ENCODE data around the gene KLF15.

Gene KLF15

DNA sequence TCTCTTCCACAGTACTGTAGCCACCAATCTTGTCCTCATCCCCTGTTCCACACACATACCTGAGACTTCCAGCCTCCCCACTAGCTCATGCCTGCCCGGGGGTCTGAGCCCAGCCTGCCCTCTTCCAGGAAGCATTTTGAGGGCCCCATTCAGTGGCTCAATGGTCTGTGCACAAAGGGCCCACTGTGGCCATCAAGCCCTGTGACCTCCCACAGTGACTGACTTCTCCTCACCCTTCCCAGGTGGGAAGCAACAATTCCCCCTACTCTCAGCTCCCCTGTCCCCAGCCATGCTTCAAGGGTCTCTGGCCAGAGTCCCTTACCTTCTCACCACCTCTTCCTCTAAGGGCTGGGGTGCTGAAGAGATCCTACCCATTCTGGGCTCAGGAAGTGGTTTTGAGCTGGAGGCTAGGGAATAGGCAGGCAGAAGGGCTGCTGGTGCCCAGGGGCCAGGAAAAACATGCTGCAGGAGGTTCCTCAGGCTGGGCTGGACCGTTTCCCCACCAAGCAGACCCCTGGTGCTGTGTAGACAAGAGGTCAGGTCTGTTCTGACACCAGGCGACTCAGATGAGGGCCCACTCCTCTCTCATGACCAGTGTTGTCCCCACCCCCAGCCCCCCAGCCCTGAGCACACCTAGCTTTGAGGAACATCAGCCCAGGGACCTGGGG lies 3.0 kb upstream of the KLF15 start:
- DNase-seq = no peak

DNA sequence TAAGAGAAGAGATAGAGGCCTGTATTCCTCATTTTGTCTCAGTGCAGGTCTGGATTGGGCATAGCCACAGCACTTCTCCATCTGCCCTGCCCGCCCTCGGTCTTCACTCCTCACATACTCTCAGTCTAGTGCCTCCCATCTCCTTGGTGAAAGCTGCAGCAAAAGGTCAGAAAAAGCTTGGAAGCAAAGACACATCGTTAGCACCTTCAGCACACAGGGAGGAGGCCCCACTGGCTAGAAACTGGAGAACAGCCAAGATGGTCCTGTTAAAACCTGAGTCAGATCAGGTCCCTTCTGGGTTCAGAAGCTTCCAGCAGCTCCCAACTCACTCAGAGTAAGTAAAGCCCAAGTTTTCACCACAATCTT lies 1.6 kb upstream of the KLF15 start:
- no peak for DNase-seq

DNA sequence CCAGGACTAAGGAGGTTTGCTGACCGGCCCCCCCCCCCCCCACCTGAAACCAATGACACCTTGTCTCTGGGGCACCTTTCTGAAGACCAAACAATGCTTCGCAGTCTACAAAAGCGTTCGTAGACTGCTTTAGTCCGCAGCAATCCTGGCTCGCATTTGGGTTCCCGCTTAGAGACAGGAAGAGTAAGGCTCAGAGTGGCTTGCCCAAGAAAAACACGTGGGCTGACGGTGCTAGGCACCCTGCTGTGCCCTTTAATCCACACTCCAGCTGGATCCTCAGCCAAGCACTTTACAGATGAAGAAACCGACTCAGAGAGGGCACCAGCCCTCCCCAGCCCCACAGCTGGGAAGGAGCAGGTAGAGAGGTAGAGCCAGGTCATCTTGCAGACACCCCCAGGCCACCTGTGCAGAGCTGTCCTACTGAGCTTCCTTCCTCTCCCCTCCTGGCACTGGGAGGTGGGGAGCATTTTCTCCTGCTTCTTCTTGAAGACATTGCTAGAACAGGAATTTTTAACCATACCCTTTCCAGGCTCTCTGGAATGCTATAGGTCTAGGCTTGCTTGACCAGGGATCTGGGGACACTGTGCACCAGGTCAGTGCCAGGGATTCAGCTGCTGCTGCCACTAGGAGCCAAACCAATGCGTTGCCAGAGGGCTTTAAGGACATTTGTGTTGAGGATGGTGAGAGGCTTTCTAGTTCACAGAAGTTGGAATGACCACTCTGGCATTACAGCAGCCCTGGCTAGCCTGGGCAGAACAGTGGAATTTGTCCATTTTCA lies 1.0 kb upstream of the KLF15 start:
- no peak for DNase-seq

DNA sequence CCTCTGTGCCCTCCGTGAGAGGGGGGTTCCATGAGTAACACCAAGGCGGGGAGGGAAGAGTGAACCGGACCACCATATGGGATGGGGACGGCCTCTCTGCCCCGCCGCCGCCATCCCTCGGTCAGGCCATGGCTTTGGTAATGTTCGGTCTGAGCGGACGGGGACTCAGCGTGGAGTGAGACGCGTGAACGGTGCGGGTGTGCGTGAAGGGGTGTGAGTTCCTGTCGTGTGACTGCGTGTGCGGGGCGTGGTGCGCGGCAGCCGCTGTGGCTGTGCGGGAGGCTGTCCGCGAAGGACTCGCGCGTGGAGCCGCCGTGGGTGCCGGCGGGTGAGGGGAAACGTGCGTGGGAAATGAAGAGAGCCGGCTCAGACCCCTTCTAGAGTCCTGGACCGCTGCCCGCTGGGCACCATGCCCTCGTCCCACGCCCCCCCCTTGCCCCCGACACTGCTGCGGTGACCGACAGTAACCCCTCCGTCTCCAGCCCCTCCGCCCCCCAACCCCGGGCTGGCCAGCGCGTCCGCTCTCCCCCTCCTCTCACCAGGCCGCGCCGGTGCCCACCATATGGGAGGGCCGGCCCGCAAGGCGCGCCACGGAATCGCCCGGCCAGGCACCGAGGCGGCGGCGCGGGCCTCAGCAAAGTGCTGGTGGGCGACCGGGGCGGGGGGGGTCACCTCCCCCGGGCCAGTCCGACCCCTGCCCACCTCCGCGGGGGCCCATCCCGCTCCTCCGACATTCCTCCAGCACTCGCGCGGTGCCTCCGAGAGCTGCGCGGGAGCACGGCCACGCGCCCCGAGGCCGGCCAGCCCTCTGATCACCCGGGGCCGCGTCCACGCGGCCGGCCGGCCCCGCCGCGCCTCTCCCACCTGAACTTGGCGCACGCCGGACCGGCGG lies 589 bp downstream of the KLF15 start:
- DNase-seq = peak; percentile 60

DNA sequence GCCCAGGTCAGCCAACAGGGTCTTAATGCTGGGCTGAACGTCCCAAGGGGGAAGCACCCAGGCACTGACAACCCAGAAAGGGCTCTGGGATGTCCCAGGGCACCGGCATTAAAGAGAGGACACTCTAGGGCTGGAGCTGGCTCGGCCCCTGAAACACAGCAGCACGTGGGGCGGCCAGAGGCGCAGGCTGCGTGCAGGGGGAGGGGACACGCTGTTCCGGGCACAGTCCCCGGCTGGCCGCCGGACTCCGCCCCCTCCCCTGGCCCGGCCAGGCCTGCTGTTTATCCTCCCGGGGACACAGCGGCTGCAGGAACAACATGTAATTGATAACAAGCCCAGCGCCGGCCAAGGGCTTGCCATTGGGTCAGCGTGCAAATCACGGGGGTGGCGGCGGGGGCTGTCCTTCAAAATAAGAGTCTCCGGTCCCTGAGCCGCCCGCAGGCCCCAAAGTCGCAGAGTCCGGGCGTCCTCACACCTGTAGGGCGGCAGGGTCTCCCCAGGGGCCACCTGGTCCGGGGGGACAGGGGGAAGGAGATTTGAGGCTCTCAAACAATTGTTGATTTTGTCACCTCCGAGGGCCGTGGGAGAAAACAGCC lies 1.3 kb downstream of the KLF15 start:
- DNase-seq = peak; percentile 64

DNA sequence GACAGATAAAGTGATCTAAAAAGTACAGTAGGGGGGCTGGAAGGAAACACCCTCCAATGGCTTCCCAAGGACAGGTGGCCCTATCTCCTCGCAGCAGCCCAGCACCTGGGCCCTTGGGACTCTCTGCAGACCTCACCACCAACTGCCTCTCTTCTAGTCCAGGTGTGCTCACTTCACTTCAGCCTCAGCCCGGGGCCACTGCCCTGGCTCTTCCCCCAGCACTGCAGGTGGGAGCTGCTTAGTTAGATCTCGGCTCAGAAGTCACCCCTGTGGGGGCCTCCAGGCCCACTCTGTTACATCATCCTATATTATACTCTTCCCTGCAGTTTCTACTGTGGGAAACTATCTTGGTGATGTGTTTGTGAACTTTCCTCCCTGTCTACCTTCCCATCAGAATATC lies 2.0 kb downstream of the KLF15 start:
- no peak for DNase-seq

DNA sequence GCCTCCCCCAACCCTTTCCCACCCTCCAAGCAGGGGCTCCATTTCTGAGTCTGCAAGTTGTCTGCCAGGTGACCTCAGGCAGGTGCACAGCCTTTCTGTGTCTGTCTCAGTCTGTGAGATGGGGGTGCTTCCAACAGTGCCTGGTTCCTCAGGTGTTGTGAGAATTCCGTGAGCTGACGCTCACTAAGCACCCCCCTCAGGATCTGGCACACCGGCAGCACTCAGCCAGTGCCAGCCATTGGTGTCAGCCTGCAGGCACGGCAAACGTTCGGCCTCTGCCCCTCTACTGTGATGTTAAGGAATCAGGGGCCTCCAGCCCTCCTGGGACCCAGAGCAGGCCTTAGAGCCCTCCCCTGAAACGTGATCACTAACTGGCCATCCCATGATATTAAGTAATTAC lies 2.4 kb downstream of the KLF15 start:
- DNase-seq = no peak

DNA sequence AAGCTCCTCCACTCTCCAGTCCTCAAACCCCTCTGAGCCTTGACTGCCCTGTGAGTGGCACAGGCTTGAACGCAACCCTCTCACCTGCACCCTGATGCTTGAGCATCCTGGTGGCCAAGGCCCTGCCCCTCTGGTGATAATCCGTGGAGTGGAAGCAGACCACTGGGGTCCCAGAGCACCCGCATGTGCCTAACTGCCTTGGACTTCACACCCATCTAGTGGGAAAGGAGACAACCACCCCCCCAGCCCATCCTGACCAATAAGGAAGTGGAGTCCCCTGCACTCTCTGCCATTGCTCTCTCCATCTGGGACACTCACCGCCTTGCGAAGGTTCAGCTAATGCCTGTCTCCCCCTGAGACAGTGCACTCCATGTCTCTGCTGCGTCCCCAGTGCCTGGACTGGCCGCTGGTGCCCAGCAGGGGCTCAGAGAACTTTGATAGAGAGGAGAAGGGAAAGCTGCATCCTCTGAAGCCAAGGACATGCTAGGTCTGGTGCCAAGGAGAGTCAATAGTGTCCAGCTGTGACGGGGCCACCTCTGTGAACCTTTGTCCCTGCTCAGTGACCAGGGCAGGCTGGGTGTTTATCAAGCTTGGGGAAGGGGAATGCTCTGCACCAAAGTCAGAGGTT lies 3.4 kb downstream of the KLF15 start:
- DNase-seq = no peak

DNA sequence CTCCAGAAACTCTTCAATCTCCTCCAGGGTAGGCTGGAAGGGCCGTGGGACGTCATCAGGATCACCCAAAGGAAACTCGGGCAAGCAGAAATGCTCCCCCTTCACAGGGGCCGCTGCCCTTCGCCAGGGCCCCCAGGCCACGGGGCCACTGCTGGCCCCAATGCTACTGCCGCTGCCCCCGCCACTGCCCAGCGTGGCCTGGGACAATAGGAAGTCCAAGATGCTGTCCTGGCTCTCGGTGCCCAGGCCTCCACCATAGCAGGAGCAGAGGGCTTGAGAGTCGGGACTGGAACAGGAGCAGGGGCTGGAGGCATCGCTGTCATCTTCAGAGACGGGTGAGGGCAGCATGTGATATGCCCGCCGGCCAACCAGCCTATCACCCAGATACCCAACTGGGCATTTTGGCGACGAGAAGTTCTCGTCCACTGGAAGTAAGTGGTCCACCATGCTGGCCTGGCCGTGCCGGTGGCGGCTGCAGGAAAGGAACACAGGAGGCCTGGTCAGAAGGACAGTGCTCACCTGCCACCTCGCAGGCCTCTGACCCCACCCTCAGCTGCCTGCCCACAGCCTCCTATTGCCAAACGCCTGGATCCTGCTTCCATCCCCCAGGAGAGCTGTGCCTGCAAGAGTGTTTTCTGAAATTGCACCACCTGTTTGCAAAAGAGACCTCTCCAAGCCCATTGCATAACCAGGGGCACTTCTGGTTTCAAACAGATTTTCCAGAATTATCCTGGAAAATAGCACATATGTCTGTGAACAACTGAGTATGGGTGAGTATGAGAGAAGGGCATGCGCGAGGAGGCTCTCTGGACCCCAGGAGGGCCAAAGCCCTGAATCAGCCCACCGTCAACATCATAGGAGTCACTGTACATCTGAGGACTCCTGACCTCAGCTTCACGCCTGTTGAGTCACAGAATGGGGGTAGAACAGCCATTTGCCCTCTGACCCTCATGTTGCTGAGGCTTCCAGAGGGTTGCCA lies 4.4 kb downstream of the KLF15 start:
- no peak for DNase-seq

DNA sequence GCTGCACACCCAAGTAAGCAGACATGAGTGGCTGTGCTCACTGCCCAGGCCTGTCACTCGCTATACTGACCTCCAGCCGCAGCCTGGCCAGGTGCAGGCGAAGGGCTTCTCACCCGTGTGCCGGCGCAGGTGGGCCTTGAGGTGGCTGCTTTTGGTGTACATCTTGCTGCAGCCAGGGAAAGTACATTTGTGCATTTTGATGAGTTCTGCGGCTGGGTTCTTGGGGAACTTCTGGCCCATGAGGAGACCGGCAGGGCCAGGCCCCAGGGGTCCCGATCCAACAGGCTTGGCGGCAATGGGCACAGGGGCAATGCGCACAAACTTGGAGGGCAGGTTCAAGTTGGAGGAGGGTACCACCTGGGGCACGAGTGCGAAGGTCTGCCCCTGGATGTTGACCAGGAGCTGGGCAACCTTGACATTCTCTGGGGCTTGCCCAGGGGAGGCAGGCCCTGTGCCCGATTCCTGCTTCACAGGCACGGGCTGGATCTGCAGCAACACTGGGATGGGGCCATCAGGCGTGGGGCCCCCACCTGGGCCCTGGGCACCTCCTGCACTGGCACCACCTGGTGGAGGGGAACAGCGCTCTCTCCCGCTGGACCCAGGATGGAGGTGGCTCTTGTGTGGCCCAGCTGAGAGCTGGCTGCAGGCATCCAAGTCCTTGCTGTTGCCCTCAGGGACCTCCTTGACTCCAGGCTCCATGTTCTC lies 5.3 kb downstream of the KLF15 start:
- no peak for DNase-seq

DNA sequence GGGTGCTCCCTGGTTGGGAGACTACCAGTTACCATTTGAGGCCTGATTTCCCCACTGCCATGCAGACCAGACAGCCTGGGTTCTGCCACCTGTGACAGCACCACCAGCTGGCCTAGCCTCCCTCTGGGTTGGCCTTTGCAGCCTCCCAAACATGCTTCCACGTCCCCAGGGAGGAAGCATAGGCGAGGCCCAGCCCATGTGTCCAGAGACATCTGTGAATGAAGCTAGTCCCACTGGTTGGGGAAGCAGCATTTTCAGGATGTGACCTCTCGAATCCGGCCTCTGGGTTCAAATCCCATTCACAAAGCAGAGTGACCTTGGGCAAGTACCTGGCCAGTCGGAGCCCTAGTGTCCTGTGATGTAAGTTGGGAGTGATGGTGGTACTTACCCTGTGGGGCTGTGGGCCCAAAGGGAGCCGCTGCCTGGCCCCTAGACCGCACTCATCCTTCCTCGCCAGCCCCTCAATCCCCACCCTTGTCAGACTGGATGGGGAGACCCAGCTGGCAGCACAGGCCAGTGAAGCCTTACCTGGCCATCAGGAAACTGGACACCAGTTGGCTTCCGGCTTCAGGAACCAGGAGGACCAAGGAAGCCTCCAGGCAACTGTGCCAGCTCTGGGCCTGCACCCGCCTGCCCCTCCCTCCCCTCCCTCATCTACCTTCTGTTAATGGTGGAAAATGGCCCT lies 6.0 kb downstream of the KLF15 start:
- DNase-seq = no peak

DNA sequence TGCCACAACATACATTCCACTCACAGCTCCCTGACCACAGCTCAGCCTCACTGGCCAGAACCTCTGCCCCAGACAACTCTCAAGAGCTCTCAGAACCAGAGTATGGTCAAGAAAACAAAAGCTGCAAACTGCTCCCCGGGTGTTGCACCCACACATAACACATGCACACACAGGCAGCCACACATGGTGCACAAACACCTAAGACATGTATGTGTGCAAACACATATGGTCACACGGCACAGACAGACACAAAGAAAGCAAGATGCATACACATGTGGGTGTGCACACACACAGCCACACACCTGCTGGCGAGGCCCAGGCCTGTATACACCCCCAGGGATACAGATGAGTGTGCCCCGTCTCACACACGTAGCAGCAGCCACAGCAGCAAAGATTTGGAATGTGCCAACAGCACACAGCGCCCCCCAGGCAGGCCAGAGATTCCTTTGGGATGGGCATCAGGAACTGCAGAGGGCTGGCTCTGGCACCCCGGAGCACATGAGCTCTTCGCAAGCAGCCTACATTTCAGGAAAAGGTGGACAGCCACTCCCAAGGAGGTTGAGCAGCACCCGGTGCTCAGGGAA lies 6.6 kb downstream of the KLF15 start:
- DNase-seq = no peak

DNA sequence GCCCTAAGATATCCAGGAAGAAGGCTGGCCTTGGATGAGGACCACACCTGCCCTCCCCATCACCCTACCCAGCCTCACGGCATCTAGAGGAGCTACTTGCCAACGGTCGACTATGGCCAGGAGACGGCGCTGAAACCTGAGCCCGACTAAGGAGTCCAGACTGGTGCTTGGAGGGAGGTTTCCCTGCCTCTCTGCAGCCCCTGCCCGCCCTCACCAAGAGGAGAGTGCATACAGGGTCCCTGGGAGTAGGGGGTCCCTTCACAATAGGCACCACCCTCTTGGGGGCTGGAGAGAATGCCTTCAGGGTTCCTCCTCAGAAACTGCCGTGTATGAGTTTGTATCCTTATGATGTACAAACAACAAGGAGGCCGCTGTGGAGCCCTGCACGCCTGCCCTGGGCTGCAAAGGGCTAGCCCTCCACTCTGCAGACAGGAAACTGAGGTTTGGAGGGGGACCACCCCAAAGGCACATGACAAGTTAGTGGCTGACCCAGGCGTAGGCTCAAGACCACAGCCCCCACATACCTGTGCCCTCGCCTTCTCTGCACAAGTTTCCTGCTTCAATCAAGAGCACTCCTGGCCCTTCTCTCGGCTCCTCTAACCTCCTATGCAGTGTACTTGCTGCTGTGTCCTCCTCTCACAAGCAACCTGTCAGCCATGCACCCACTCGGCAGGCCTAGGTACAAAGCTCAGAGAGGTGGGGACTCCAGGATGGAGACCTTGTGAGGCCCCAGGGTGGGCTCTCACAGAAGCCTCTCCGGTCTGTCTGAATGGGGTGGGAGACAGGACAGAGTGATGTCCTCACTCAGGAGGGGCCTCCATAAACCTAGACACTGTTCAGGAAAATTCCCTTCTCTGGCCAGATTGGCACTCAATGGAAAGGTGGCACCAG lies 7.4 kb downstream of the KLF15 start:
- DNase-seq = no peak

DNA sequence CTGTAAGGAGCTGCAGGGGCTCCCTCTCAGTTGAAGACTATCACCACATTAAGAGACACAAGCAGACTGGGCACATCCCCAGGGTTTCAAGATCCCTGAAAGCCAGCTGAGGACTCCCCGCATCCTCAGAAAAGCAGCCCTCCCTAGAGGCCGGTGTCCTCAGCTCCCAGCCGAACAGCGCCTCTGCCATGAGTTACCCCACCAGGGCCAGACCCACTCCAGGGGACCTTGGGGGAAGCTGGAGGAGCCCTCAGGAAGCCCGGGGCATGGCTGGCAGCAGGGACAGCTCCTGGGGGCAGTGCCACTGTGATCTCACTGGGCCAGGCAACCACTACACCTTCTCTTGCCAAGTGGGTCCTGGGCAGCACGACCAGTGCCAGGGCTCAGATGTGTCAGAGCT lies 8.1 kb downstream of the KLF15 start:
- DNase-seq = no peak

DNA sequence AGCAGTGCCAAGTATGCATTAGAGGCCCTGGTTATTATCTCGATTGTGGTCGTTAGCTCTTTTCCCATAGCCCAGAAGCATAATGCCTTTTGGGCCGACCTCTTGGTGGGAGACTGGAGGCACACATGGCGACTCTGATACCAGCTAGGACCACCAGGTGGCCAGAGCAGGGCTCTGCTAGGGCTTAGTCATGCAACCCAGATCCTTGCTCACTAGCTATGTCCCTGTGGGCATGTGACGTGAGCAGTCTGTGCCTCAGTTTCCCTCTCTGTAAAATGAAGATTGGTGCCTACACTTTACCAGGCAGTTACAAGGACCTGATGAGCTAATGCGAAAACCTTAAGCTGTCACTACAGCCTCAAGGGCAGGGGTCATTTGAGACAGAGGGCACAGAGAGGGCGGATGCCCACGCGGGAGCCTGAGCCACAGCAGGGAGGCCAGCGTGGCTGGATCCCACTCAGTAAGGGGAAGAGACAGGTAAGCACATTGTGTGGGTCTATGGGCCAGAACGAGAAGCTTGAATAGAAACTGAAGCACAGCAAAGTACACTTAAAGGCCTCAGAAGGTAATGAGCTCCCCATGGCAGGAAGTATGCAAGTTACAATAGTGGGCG lies 8.8 kb downstream of the KLF15 start:
- no peak for DNase-seq

DNA sequence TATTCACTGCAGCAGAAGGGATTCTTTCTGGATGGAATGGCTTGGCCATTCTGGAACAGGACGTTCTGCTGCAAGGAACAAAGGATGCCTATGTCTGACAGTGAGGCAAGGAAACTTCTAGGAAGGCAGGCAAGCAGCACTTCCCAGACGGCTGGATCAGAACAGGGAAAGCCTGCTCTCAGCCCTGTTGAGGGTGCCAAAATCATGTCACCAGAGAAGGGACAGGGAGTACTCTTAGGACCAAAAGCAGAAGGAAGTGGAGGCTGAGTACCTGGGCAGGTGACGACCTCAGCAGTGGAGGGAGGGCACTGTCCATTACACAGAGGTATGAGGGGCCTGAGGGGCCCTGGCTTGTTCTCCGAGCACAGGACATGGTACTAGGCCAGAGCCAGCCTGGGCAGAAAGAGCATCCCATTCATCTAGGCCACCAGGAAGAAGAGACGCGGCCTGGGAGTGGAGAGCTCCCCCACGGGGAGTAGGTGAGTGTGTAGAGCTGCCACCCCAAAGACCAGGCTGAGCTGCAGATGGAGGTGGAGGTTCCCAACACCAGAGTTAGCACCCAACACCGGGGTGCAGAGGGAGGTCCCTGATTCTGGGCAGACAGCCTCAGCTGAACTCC lies 9.6 kb downstream of the KLF15 start:
- DNase-seq = peak; percentile 32

DNA sequence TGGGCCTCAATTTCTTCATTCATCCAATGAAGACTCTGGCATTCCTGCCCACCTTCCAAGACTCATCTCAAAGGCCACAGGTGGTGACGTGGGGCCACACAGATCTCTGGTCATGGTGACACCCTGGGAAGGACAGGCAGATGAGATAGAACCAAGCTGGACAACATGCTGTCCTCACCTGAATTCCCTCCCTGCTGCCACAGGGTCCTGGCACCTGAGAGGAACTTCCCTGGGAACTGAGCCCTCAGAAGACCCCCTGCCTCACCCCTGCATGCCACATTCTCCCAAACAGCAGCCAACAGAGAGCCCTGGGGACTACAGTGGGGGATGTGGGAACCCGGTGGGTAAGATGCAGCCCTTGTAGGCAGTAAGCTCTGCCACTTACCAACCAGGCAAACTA lies 10.7 kb downstream of the KLF15 start:
- peak; percentile 32 for DNase-seq

Data from activated CD8-positive, alpha-beta memory T cell treated with anti-CD3 and anti-CD28 coated beads for 24 hours (primary cell).